DND-41 (cell line): Measurements from ENCODE around the gene MRPS10.

ENCODE experiments used
- ATAC-seq: fragments of 200-7000 bp; cut with Tn5 transposase; 3 replicates; pipeline ENCODE4 v1.9.1; 2021; ENCODE audit warnings: low read depth; ENCODE audit not compliant: insufficient read depth
- DNase-seq: peaks from one replicate; pipeline ENCODE4 v3.0.0-alpha.2; 2020
- H2AFZ ChIP-seq: 2 replicates; pipeline ENCODE4 v1.6.0; 2012; ENCODE audit warnings: low read depth, low read length
- H3K27ac ChIP-seq: 2 replicates; pipeline ENCODE4 v1.5.1; 2012; ENCODE audit warnings: low read length, inconsistent platforms
- H3K27me3 ChIP-seq: fragments of 200-600 bp; sonication (generic); 2 replicates; pipeline ENCODE4 v1.6.0; 2012; ENCODE audit warnings: low read length, mild to moderate bottlenecking, inconsistent platforms; ENCODE audit not compliant: insufficient read depth, poor library complexity
- H3K36me3 ChIP-seq: 2 replicates; pipeline ENCODE4 v1.5.1; 2012; ENCODE audit warnings: low read length, inconsistent platforms; ENCODE audit not compliant: insufficient read depth
- H3K4me1 ChIP-seq: 2 replicates; pipeline ENCODE4 v1.5.1; 2012; ENCODE audit warnings: mild to moderate bottlenecking, low read length; ENCODE audit not compliant: insufficient read depth
- H3K4me2 ChIP-seq: 2 replicates; pipeline ENCODE4 v1.6.0; 2012; ENCODE audit warnings: mild to moderate bottlenecking, moderate library complexity, low read length, inconsistent platforms; ENCODE audit not compliant: insufficient read depth
- H3K4me3 ChIP-seq, 2 experiments: fragments of 200-600 bp in 1 of 2; shearing (Covaris generic) in 1 of 2; 2 replicates each; pipeline ENCODE4 v1.5.1; 2012 to 2016; ENCODE audit warnings: inconsistent platforms in 2 of 2, low read length in 2 of 2, mild to moderate bottlenecking in 2 of 2, low read depth in 1 of 2, moderate library complexity in 1 of 2
- H3K79me2 ChIP-seq: 2 replicates; pipeline ENCODE4 v1.6.0; 2012; ENCODE audit warnings: low read length, inconsistent platforms; ENCODE audit not compliant: insufficient read depth
- H3K9ac ChIP-seq: 2 replicates; pipeline ENCODE4 v1.6.0; 2012; ENCODE audit warnings: low read depth, mild to moderate bottlenecking, inconsistent platforms, low read length, moderate library complexity
- H3K9me3 ChIP-seq: 2 replicates; pipeline ENCODE4 v1.5.1; 2012; ENCODE audit warnings: low read length, moderate library complexity, mild to moderate bottlenecking, inconsistent platforms; ENCODE audit not compliant: insufficient read depth, severe bottlenecking
- H4K20me1 ChIP-seq: 2 replicates; pipeline ENCODE4 v1.6.0; 2012; ENCODE audit warnings: low read length; ENCODE audit not compliant: insufficient read depth
- CTCF ChIP-seq: IDR thresholded peaks from 2 replicates; pipeline ENCODE4 v1.5.1; 2012; ENCODE audit warnings: borderline replicate concordance, low read length, moderate library complexity, mild to moderate bottlenecking; ENCODE audit not compliant: poor library complexity, severe bottlenecking; ENCODE audit errors: extremely low read depth
- EZH2 ChIP-seq: IDR thresholded peaks from 3 replicates; pipeline ENCODE4 v1.6.1; 2012; ENCODE audit warnings: borderline replicate concordance, low read depth, mild to moderate bottlenecking, moderate library complexity, low read length, inconsistent platforms; ENCODE audit not compliant: severe bottlenecking

The MRPS10 gene

GRCh38 chr6:42264162-42264851 is 46.6 kb upstream of the MRPS10 start:
- H3K4me1 ChIP-seq: no peaks in the 10 kb centered on the region
- no peaks in the 10 kb centered on the region for H3K27me3 ChIP-seq
- H2AFZ ChIP-seq: no peak overlapping the region
- H3K36me3 ChIP-seq: peaks cover 9% of the 10 kb centered on the region
- no peak for ATAC-seq
- H3K9me3 ChIP-seq: no peaks in the 10 kb centered on the region
- no peak for DNase-seq
- TF ChIP-seq EZH2 (no peak), CTCF (no peak)
- no peak overlapping the region for H3K27ac ChIP-seq
- no peaks in the 10 kb centered on the region for H4K20me1 ChIP-seq
- no peak overlapping the region for H3K4me3 ChIP-seq
- H3K9ac ChIP-seq: no peak overlapping the region
- H3K4me2 ChIP-seq: no peak overlapping the region
- no peaks in the 10 kb centered on the region for H3K79me2 ChIP-seq

GRCh38 chr6:42263165-42263728 is 45.6 kb upstream of the MRPS10 start:
- no peak overlapping the region for H3K9ac ChIP-seq
- peaks cover 5% of the 10 kb centered on the region for H3K36me3 ChIP-seq
- no peak for DNase-seq
- H3K79me2 ChIP-seq: no peaks in the 10 kb centered on the region
- no peak overlapping the region for H3K4me2 ChIP-seq
- no peak overlapping the region for H3K4me3 ChIP-seq
- H3K4me1 ChIP-seq: no peaks in the 10 kb centered on the region
- no peaks in the 10 kb centered on the region for H3K9me3 ChIP-seq
- no peaks in the 10 kb centered on the region for H4K20me1 ChIP-seq
- no peak overlapping the region for H3K27ac ChIP-seq
- no peak for TF ChIP-seq CTCF
- no peak for TF ChIP-seq EZH2
- ATAC-seq: no peak
- H2AFZ ChIP-seq: no peak overlapping the region
- no peaks in the 10 kb centered on the region for H3K27me3 ChIP-seq

- peak; percentile 50 for DNase-seq
- no peak overlapping the region for H3K4me3 ChIP-seq
Measured at GRCh38 chr6:42260972-42261371, 43.3 kb upstream of the MRPS10 start.

More at GRCh38 chr6:42260972-42261371, 43.3 kb upstream of the MRPS10 start:
- Histone ChIP-seq H3K9me3 (no peaks in the 10 kb centered on the region), H3K9ac (no peak overlapping the region), H2AFZ (no peak overlapping the region), H3K27ac (no peak overlapping the region), H4K20me1 (no peaks in the 10 kb centered on the region), H3K4me2 (no peak overlapping the region), H3K79me2 (no peaks in the 10 kb centered on the region), H3K36me3 (peaks cover 7% of the 10 kb centered on the region), H3K4me1 (no peaks in the 10 kb centered on the region), H3K27me3 (no peaks in the 10 kb centered on the region)
- ATAC-seq: peak; percentile 83
- TF ChIP-seq EZH2 (no peak), CTCF (peak; percentile 68)
